Stimulated activated CD8-positive, alpha-beta memory T cell treated with anti-CD3 and anti-CD28 coated beads, Interleukin-7, amount 100 ng/mL, for 1 hour (primary cell): ENCODE results near the gene FKBP15.
A peak's percentile ranks its signal among the peaks of the same experiment; 100 is the strongest.

Experiments
- DNase-seq, 2 donors: peaks; one replicate each; pipeline ENCODE4 v3.0.0-alpha.2; 2020; ENCODE audit warnings: low read depth in 2 of 2

FKBP15 gene

GRCh38 chr9:113183956-113184488, 37.1 kb downstream of the FKBP15 start:
- DNase-seq = no peak

DNA sequence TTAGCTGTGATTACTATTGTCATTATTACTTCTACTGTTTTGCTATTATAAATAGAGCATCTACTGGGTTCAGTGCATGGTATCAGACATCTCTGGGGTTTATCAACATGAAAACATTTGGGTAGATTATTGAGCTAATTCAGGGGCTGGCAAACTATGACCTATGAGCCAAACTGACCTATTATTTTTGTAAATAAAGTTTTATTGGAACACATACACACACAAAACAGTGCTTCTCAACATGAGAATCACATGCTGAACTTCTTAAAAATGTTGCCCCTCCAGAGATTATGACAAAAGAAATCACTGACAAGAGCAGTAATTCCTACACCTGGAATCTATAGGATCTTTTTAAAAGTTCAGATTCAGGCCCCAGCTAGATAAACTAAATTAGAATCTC, 39.9 kb downstream of the FKBP15 start:
- DNase-seq = no peak

GRCh38 chr9:113179839-113180238, 41.2 kb downstream of the FKBP15 start:
- no peak for DNase-seq

DNA sequence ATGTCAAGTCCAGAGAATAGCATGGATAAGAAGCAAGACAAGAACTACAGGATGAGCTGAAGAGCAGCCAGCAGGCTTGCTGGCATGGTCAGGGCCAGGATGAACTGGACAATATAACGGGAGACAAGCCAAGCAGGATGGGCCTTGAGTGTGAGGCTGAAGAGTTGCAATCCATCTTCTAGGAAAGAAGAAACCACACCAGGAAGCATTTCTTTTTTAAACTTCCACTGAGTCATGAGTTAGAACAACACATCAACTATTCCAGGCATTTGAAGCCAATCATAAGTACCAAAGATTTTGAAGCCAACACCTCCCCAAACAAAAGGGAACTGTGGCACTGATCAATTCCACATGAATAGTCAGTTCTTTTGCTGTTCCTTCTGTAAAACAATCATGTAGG, 43.0 kb downstream of the FKBP15 start:
- no peak for DNase-seq

DNA sequence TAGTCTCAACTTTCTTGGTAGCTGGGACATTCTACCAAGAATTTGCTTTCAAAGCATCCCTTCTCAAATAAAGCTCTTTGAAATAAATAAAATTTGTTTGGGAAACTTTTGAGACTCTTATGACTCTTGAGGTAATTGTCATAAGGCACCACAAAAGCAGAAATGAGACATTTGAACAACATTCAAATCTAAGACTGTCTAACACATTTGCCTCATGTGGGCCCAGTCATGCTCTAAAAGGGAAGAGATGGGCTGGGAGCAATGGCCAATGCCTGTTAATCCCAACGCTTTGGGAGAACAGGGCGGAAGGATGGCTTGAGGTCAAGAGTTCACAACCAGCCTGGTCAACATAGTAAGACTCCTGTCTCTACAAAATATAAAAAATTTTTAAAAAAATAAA, 43.8 kb downstream of the FKBP15 start:
- no peak for DNase-seq

DNA sequence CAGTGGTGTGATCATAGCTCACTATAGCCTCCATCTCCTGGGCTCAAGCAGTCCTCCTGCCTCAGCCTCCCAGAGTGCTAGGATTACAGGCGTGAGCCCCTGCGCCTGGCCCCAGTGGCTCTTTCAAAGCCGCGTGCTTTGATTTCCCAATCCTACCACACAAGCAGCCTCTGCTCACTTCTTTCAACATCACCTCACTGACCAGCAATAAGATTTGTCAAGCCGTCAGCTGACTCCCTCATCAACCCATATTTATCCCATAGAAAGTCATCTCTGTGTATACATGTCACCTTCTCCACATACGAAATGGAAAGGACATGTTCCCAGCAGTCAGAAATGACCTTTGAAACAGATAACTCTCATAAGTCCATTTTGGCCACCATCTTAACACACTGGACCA, 44.3 kb downstream of the FKBP15 start:
- DNase-seq = no peak

- DNase-seq = no peak
Observed at GRCh38 chr9:113173341-113173740, 47.7 kb downstream of the FKBP15 start.

DNA sequence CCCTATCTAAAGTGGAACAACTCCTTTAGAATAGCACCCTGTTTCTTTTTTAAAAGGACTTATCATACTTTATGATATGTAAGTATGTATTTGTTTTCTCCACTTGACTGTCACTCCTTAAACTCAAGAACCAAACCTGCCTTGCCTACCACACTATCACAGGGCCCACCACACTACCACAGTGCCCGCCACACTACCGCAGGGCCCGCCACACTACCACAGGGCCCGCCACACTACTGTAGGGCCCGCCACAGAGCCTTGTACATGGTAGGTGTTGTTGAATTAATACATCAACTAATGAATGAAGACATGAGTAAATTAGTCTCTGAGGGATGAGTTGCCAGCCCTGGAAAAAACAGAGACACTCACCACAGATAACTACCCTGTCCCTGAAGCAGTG, 52.3 kb downstream of the FKBP15 start:
- no peak for DNase-seq

DNA sequence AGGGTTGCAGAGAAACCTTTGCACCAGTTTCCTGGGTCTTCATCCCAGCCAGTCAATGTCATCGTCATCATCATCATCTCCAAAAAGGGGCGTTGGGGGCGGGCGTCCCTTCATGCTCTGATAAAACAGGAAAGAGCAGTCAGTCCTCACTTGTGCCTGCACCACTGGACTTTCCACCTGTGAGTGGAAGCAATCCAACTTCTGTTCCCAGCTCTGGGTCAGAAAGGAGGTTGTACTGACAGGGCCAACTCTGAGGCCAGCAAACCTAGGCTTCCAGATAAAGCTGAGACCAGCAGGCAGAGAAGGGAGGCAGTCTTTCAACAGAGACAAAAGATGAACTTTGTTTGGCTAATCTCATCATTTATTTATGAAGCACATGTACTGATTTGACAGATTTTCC, 55.0 kb downstream of the FKBP15 start:
- no peak for DNase-seq

GRCh38 chr9:113164536-113165300, 56.4 kb downstream of the FKBP15 start:
- DNase-seq = no peak

- DNase-seq = no peak
Observed at GRCh38 chr9:113163001-113163400, 58.1 kb downstream of the FKBP15 start.

DNA sequence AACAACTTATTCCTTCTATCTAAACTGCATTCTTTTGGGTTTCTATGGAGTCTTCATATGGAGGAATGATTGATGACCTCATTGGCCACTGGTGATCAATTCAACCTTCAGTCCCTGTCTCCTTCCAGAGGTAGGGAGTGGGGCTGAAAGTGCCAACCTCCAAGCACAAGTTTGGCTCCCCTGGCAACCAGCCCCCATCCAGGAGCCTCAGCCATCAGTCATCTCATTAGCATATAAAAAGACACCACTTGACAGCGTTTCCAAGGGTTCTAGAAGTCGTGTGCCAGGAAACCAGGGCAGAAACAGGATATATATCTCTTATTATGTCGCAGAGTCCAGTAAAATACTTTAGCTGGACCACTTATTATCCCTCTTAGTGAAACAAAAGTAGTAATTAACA, 60.5 kb downstream of the FKBP15 start:
- no peak for DNase-seq

GRCh38 chr9:113158446-113158845, 62.6 kb downstream of the FKBP15 start:
- DNase-seq = no peak

- DNase-seq = no peak
Observed at GRCh38 chr9:113156880-113157279, 64.2 kb downstream of the FKBP15 start.

GRCh38 chr9:113155911-113156588, 65.0 kb downstream of the FKBP15 start:
- DNase-seq = no peak

DNA sequence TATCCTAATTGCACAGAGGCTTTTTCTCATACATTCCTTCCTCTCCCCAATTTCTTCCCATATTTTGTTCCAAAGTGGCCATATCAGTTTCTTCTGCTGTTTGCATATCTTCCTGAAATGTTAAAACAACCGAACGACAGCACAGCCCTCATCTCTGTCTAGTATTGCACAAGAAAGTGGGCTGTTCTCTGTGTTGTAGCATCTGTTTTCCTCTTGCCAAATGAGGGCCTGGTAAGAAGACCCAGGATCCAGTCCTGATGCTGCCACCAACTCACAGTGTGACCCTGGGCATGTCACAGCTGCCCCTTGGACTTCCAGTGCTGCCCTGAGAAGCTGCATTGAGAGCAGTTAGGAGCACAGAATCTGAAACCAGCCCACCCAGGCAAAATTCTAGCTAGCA, 66.1 kb downstream of the FKBP15 start:
- no peak for DNase-seq

DNA sequence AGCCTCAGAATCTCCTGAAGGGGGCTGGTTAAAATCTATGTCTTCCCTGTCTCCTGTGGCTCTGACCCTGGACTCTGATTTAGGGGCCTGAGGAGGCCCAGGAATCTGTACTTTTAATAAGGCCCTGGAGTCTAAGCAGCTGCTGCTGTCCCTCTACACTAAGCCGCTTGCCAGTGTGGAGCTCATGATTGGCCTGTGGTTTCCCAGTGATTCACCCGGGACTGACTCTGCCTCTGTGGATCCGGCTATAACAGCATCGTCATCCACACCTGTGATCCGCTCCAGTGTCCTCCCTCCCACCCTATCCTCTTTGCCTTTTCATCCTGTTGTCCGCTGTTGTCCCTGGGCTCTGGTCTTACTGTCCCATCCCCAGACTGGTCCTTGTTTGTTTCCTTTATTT, 66.6 kb downstream of the FKBP15 start:
- DNase-seq = no peak

- no peak for DNase-seq
Observed at GRCh38 chr9:113153599-113153998, 67.5 kb downstream of the FKBP15 start.

- DNase-seq = no peak
Observed at GRCh38 chr9:113152699-113153098, 68.4 kb downstream of the FKBP15 start.

GRCh38 chr9:113151696-113152630, 69.1 kb downstream of the FKBP15 start:
- DNase-seq = no peak

DNA sequence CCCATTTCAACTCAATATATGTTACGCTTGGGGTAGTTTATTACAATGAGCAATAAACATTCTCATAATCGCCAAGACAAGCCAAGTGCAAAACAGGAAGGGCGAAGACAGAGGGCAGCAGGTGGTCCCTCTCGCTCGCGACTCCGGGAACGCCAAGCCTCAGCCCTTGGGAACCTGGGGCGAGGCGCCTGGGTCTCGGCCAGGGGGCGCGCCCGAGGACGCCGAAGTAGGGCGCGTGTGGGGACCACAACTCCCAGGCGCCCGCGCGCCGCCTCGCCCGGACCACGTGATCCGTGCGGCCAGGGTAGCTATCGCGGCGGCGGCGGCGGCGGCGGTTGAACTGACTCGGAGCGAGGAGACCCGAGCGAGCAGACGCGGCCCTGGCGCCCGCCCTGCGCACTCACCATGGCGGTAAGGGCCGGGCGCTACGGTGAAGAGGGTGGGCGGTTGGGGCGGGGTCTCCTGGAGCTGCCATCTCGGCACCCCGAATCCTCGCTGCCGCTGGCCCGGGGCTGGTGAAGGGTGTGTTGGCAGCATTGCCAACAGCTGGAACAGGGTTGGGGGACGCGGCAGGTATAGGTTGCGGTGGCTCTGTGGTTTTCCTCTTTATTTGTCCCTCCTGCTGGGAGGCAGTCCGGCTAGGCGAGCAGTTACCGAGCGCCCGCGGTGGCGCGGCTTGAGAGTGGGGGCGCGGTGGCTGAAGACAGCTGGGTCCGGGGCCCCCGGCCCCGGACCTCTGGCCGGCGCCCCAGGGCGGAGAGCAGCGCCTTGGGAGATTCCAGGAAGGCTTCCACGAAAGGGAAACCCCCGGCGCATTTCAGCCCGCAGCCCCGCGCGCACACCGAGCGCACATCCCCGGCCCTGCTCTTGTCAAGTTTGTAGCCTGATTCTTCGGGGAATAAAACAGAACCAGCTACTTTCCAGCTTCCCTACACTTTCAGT, 70.1 kb downstream of the FKBP15 start, which contains the start of gene SLC31A2:
Gene SLC31A2 (plus strand): TSS at position 338 of the 942 bp plus-strand sequence. CDS start 68 bp downstream, at position 406.
- DNase-seq = peak; percentile 62 to 75
